Thoracic aorta (tissue), 2 donors: Measurements from ENCODE around the gene PDE4C. TPM values are rescaled to one million over a fixed set of nuclear protein-coding genes. Genes with fewer than 3 reads are reported as not detected.
A peak's percentile ranks its signal among the peaks of the same experiment; 100 is the strongest.

Experiments
- ATAC-seq: fragments of 150-250 bp; one replicate; pipeline ENCODE4 v1.8.0; 2017; ENCODE audit warnings: low read depth; ENCODE audit not compliant: insufficient number of reproducible peaks, low FRiP score
- DNase-seq: peaks from one replicate; pipeline ENCODE4 v3.0.0-alpha.2; 2020; ENCODE audit warnings: low spot score
- H3K27ac ChIP-seq, 2 donors: fragments of 200-600 bp; sonication (generic); 1 replicate in 1 of 2; 2 replicates in 1 of 2; pipeline ENCODE4 v1.5.1; 2016; ENCODE audit warnings: mild to moderate bottlenecking in 2 of 2, moderate library complexity in 2 of 2
- H3K27me3 ChIP-seq: fragments of 200-600 bp; sonication (generic); replicated peaks from 2 replicates; pipeline ENCODE4 v1.6.0; 2016; ENCODE audit warnings: mild to moderate bottlenecking; ENCODE audit not compliant: insufficient read depth
- H3K36me3 ChIP-seq: fragments of 200-600 bp; sonication (generic); one replicate; pipeline ENCODE4 v1.5.1; 2016
- H3K4me1 ChIP-seq, 2 donors: fragments of 200-600 bp; sonication (generic); 1 replicate in 1 of 2; 2 replicates in 1 of 2; pipeline versions ENCODE4 v1.5.1 to v1.6.0; 2016; ENCODE audit warnings: low read depth in 2 of 2, mild to moderate bottlenecking in 1 of 2; ENCODE audit not compliant: control insufficient read depth in 1 of 2
- H3K4me3 ChIP-seq: fragments of 200-600 bp; sonication (generic); 2 replicates; pipeline ENCODE4 v1.5.1; 2016; ENCODE audit warnings: mild to moderate bottlenecking
- H3K9me3 ChIP-seq: fragments of 200-600 bp; sonication (generic); 2 replicates; pipeline ENCODE4 v1.5.1; 2016
- CTCF ChIP-seq: fragments of 200-600 bp; sonication (generic); IDR thresholded peaks from one replicate; pipeline ENCODE4 v1.5.1; 2019; ENCODE audit warnings: antibody characterized with exemption
- total RNA-seq, 2 donors: library from RNA; depleted of rRNA; stranded (reverse); fragments of >200 nt; gene quantifications; one replicate each; pipeline versions ENCODE4 v1.1.0 to v1.2.3, GENCODE V29; 2016

Gene PDE4C
- total RNA-seq: under 1 TPM; 0.41 to 0.42 TPM

GRCh38 chr19:18225702-18226468, at the start of gene PDE4C:
Gene PDE4C (minus strand): TSS chr19:18226438. CDS start chr19:18226415, 23 bp downstream.
- H3K4me3 ChIP-seq: peak within 1 kb of the TSS; percentile 28
- no peaks in the 10 kb centered on the region for H3K36me3 ChIP-seq
- TF ChIP-seq CTCF: no peak
- no peak for DNase-seq
- H3K27ac ChIP-seq: no peak within 1 kb of the TSS
- H3K9me3 ChIP-seq: no peaks in the 10 kb centered on the region
- no peak for ATAC-seq
- H3K4me1 ChIP-seq: peaks cover 9 to 28% of the 10 kb centered on the region in 2 donors
- peaks cover 19% of the 10 kb centered on the region for H3K27me3 ChIP-seq

GRCh38 chr19:18274781-18275356, 48.6 kb upstream of the PDE4C start:
- no peaks in the 10 kb centered on the region for H3K27me3 ChIP-seq
- H3K27ac ChIP-seq: peak overlapping the region; percentile 50 to 58
- peak; percentile 42 for ATAC-seq
- H3K36me3 ChIP-seq: peaks cover 21% of the 10 kb centered on the region
- DNase-seq: peak; percentile 41
- peak overlapping the region; percentile 19 for H3K4me3 ChIP-seq
- no peaks in the 10 kb centered on the region for H3K9me3 ChIP-seq
- H3K4me1 ChIP-seq: peaks cover 36 to 61% of the 10 kb centered on the region in 2 donors
- TF ChIP-seq CTCF: peak; percentile 23

GRCh38 chr19:18274219-18274780, 48.1 kb upstream of the PDE4C start, which contains the start of gene IQCN:
Gene IQCN (minus strand): TSS chr19:18274452. CDS start chr19:18269478, 4,974 bp downstream.
- H3K27ac ChIP-seq: peak within 1 kb of the TSS; percentile 50 to 58
- no peak for TF ChIP-seq CTCF
- peaks cover 36 to 61% of the 10 kb centered on the region in 2 donors for H3K4me1 ChIP-seq
- DNase-seq (no peak), ATAC-seq (no peak)
- H3K9me3 ChIP-seq: no peaks in the 10 kb centered on the region
- H3K4me3 ChIP-seq: peak within 1 kb of the TSS; percentile 19
- H3K36me3 ChIP-seq: peaks cover 21% of the 10 kb centered on the region
- no peaks in the 10 kb centered on the region for H3K27me3 ChIP-seq

- no peak for ATAC-seq
- no peaks in the 10 kb centered on the region for H3K27me3 ChIP-seq
- H3K4me1 ChIP-seq: peaks cover 31 to 57% of the 10 kb centered on the region in 2 donors
- TF ChIP-seq CTCF: no peak
- no peak overlapping the region for H3K4me3 ChIP-seq
- no peaks in the 10 kb centered on the region for H3K9me3 ChIP-seq
- DNase-seq: no peak
- H3K27ac ChIP-seq: peak overlapping the region in 1 of 2 donors; percentile 50
- H3K36me3 ChIP-seq: peaks cover 18% of the 10 kb centered on the region
Measured at GRCh38 chr19:18273561-18274218, 47.5 kb upstream of the PDE4C start.

- Histone ChIP-seq H3K4me1 (peaks cover 16 to 34% of the 10 kb centered on the region in 2 donors), H3K9me3 (no peaks in the 10 kb centered on the region), H3K27me3 (no peaks in the 10 kb centered on the region), H3K27ac (no peak overlapping the region), H3K4me3 (no peak overlapping the region), H3K36me3 (peaks cover 24% of the 10 kb centered on the region)
- DNase-seq (no peak), ATAC-seq (no peak)
- TF ChIP-seq CTCF: no peak
Measured at GRCh38 chr19:18271433-18271841, 45.2 kb upstream of the PDE4C start.
